ENCODE measurements around the gene EMCN.
"Not testable (repeated sequence)": the region's sequence is repeated elsewhere in the genome, so short reads cannot be mapped to it uniquely, and the experiment has no call there.

The EMCN gene

DNA sequence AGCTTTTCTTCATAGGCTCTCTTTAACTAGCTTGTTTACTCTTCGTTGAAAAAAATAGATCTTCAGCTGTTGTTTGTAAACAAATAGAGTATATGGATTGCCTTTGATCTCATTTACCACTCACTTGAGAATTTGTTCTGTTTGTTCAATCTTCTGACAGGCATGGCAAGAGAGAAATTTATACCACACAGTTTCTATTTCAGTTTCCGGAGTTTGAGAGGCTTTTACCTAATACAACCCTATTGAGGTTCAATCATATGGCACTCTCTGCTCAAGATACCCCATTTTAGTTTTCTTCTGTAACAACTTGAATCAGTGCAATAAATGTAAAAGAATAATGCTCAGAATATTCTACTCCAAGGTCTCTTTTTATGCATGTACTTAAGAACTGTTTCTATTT is 148.0 kb downstream of the EMCN start:
- no peak for DNase-seq

DNA sequence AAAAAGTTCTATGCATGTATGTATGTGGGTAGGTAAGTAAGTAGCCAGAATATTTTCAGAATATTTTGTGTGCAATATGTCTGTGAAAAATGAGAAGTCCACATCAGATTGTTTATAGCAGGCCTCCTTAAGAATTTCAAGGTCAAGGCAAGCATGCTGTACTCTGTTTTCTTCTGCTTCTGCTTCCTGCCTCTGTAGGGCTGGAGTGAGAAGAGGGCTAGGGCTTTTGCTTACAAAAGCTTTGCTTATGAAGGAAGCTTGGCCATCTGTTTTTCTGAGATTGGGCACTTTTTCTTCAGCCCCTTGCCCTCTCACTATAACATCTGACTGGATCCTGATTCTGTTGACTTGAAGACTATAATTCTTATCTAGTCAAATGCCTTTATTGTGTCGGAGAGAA is 150.4 kb downstream of the EMCN start:
- DNase-seq, result no peak

DNA sequence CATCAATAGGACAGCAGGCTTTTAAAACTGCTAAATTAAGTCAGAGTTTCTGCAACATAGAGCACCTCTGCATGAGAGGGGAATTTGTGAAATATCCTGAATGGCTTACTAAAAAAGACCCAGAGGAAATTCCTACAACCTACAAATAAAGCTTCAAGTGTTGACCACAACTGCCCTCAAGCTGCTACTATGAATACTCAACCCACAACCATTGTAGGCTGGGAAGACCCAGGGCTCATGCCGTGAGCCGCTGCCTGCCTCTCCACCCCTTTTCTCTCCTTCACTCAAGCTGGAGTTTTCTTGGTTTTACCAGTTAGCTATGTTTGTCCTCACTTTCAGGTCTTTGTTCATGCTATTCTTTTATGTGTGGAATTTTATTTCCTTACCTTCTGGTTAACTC is 151.6 kb downstream of the EMCN start:
- DNase-seq, result no peak

DNA sequence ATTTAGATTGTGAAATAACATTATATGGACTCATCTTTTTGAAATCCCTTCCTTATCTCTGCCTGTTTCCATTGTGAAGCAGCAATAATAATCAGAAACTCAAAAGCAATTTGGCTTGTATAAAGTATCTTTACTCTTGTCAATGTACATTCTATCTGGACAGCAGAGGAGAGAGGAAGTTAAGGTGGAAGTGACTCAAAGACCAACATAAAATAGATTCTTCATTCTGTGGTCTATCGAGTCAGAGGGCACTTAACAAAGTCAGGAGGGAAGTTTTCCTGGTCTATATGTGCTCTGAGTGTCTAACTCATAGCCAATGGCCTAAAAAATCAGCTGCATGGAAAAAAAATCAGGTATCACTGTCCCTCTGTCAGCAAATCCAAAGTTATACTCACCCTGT is 155.5 kb downstream of the EMCN start:
- DNase-seq, result no peak

DNA sequence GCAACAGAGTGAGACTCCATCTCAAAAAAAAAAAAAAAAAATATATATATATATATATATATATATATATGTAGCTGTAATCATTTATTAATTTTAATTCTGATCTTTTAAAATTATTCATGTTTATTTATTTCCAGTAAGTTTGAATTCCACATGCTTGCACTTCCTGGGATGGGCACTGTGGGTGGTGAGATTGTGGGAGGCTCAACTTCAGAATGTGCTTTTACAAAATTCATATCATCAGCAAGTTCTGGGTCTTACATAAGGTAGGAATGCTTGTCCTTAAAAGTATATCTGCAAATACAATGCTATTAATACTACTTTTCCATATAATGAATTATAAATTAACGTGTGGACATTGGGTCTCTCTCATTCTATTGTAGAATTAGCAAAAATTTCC is 156.5 kb downstream of the EMCN start:
- no peak for DNase-seq

DNA sequence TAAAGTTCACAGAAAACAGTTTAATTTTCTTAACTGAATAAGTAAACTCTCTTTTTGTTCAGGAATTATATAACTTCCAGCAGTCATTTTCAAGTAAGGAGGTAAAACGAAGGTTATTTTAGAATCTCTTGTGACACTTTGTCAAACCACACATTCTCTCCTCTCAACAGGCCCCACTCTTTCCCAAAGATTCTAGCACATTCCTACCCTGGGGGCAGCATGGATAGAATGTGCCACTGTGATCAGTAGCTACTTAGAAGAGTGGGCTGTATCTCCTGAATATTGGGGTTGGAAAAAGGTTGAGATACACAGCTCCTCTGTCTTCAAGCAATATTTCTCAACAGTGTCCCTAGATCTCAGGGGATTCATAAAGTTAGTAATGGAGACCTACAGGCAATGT is 157.6 kb downstream of the EMCN start:
- no peak for DNase-seq

DNA sequence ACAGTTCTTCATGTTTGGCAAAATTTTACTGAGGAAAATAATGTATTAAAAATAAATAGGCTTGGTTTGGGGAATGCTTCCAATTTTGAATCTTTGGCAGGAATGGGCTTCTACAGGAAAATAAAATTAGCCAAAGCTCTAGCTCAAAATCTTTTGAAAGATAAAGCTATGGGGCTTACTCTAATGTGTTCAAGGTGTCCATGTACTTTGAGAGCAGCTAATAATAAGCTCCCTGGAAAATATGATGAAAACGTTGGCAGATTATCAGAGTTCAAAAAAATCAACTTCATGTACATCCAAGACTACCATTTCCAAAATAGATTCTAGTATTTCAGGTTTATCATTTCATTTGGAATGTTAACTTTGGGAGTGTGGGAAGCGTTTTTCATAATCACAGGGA is 158.4 kb downstream of the EMCN start:
- no peak for DNase-seq

DNA sequence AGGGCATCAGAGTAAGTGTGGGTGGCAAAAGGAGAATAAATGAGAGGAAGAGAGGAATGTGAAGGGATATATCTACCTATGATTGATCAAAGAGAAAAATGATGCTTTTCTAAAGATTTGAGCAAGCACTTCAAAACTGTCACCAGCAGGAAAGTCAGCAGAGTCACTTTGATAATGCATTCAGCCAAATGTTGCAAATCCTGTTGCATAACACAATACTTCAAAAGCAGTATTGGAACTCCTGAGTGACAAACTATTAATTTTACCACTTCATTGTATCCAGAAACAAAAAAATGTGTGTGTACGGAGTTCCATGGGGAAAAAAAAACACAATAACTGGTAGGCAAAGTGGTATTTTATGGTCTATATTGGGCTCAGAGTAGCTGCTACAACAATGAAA is 160.3 kb downstream of the EMCN start:
- DNase-seq, result no peak

DNA sequence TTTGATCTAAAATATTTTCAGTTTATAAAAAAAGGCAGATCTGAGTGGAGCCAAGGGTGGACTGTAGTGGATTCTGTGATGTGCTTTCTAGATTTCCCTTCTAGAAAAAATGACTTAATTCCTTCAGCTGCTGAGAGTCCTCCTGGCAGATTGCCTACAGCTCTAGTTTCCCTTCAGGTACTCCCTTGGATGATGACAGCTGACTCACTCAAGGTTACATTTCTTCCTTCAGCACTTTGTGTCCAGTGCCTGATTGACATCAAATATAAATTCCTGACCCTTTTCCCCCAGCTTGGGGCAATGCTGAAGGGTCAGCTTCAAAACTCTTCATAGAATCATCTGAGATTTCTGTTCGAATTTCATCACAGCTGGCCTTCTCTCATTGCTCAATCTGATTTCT is 161.7 kb downstream of the EMCN start:
- no peak for DNase-seq

DNA sequence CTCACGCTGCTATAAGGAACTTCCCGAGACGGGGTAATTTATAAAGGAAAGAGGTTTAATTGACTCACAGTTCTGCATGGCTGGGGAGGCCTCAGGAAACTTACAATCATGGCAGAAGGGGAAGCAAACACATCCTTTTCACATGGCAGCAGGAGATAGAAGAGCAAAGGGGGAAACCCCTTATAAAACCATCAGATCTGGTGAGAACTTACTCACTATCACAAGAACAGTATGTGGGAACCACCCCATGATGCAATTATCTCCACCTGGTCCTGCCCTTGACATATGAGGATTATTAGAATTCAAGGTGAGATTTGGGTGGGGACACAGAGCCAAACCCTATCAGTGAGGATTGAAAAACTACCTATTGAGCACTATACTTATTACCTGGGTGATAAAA is 165.5 kb downstream of the EMCN start:
- not testable (repeated sequence) for DNase-seq

DNA sequence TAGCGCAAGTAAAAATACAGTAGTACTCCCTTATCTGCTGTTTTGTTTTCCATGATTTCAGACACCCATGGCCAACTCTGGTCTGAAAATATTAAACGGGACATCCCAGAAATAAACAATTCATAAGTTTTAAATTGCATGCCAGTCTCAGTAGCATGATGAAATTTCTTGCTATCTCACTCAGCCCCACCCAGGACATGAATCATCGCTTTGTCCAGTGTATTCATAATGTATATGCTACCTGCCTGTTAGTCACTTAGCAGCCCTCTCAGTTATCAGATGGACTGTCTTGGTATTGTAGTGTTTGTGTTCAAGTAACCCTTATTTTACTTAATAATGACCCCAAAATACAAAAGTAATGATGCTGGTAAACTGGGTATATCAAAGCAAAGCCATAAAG is 169.3 kb downstream of the EMCN start:
- DNase-seq, result no peak

DNA sequence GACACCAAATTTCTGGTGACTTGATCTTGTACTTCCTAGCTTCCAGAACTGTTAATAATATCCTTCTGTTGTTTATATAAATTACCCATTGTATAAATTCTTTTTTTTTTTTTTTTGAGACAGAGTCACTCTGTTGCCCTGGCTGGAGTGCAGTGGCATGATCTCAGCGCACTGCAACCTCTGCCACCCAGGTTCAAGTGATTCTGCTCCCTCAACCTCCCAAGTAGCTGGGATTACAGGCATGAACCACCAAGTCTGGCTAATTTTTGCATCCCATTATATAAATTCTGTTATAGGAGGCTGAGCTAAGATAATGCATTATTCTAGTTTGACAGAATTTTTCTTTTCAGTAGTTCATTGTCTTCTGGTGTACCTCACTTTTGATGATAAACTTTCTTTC is 170.6 kb downstream of the EMCN start:
- DNase-seq, result no peak

DNA sequence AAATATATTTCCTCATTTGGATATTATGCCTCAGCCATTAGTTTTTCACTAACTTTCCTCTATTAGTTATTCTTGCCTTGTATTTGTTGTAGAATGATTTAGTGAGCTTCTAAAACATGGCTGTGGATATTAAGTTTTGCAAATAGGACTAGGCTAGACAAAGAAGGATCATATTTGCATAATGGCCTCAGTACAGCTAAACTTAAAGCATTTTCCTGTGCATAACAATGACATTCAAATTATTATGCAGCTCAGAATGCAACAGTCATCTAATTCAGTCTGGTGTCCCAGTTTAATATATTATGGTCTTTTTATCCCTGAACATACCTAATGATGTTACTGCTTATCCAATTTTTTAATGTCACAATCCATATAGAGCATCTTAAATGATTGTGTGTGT is 172.2 kb downstream of the EMCN start:
- no peak for DNase-seq
